ENCODE data around the gene SP6. TPM values are rescaled to one million over a fixed set of nuclear protein-coding genes. Genes with fewer than 3 reads are reported as not detected.

SP6 gene
- total and polyA plus RNA-seq, 4 donors = 0.03 to 0.09 (median 0.06) TPM

DNA sequence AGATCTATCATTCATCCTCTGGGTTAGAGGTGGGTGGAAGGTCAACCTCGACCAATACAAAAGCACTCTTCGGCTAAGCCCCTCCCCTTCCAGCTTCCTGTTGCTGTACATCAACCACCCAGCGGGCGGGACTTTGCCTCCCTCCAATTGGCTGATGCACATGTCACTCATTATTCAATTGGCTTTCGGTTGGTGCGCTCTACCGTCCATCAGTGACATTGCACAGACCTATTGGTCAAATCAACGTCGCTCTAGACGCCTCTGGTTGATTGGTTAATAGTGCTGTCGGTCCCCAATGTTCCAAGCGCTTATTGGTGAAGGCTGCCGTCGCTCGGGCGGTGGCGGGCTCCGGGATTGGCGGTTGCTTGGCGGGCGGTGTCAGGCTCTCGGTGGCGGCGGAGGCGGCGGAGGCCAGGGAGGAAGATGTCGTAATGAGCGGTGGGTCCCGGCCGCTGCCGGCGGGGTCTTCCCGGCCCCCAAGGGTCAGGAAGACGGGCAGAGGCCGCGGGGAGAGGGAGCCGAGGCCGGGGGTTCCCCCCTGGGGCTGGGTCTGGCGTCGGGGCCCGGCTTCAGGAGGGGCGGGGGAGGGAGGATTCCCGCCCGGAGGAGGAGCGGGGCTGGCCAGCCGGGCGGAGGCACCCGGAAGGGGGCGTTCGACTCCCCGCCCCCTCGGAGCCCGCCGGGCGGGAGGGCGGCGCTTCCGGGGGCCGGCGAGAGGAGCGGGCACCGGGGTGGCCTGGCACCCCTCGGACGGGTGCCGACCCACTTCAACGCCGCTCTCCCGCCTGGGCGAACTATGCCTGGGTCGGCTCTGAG, 45.1 kb upstream of the SP6 start, which contains the start of gene SP2:
TSS of gene SP2 (plus strand) at position 381 of the 816 bp plus-strand sequence. CDS start at position 432, 51 bp downstream.
- H3K27me3 ChIP-seq (ENCODE audit: control insufficient read depth in 4 of 4, insufficient read depth in 4 of 4, low read length in 3 of 4) = no peaks in the 10 kb centered on the region
- no peaks in the 10 kb centered on the region for H3K9me3 ChIP-seq (ENCODE audit: control insufficient read depth in 4 of 4, low read length in 3 of 4)
- H3K4me1 ChIP-seq (ENCODE audit: control insufficient read depth in 4 of 4, insufficient read depth in 4 of 4, low read length in 3 of 4) = peaks cover 3 to 24% (median 13%) of the 10 kb centered on the region in 4 donors
- peak within 1 kb of the TSS; percentile 89 to 94 for H3K27ac ChIP-seq (ENCODE audit: low read depth in 1 of 2, low read length in 2 of 2)
- no peak for TF ChIP-seq HNF4A (conservative IDR thresholded peaks at IDR 0.05)
- no peak for TF ChIP-seq JUND (IDR thresholded peaks at IDR 0.05)
- no peak for TF ChIP-seq EGR1 (IDR thresholded peaks at IDR 0.05; ENCODE audit: low read depth in 2 of 2)
- no peak for TF ChIP-seq MAX (IDR thresholded peaks at IDR 0.05)
- peak; percentile 95 for TF ChIP-seq ZBTB33 (IDR thresholded peaks at IDR 0.05)
- no peak for TF ChIP-seq FOXA1 (IDR thresholded peaks at IDR 0.05)
- no peak for TF ChIP-seq YY1 (IDR thresholded peaks at IDR 0.05)
- no peak for TF ChIP-seq RAD21 (IDR thresholded peaks at IDR 0.05)
- peak; percentile 81 to 90 for TF ChIP-seq RXRA (IDR thresholded peaks at IDR 0.05)
- TF ChIP-seq, protein P1, sequence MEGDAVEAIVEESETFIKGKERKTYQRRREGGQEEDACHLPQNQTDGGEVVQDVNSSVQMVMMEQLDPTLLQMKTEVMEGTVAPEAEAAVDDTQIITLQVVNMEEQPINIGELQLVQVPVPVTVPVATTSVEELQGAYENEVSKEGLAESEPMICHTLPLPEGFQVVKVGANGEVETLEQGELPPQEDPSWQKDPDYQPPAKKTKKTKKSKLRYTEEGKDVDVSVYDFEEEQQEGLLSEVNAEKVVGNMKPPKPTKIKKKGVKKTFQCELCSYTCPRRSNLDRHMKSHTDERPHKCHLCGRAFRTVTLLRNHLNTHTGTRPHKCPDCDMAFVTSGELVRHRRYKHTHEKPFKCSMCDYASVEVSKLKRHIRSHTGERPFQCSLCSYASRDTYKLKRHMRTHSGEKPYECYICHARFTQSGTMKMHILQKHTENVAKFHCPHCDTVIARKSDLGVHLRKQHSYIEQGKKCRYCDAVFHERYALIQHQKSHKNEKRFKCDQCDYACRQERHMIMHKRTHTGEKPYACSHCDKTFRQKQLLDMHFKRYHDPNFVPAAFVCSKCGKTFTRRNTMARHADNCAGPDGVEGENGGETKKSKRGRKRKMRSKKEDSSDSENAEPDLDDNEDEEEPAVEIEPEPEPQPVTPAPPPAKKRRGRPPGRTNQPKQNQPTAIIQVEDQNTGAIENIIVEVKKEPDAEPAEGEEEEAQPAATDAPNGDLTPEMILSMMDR (IDR thresholded peaks at IDR 0.05; ENCODE audit: low read depth, low read length, missing input control) = peak; percentile 6
- TF ChIP-seq SP1 (IDR thresholded peaks at IDR 0.05) = peak; percentile 100
- peak; percentile 100 for TF ChIP-seq NR2F2 (IDR thresholded peaks at IDR 0.05)
- TF ChIP-seq GABPA (IDR thresholded peaks at IDR 0.05 in 1 of 2, conservative IDR thresholded peaks at IDR 0.05 in 1 of 2) = peak; percentile 94 to 96
- peak within 1 kb of the TSS; percentile 90 to 97 for H3K9ac ChIP-seq (ENCODE audit: low read depth in 1 of 2, low read length in 2 of 2)
- peak within 1 kb of the TSS; percentile 78 to 87 (median 86) for H3K4me3 ChIP-seq (ENCODE audit: low read depth in 1 of 3, low read length in 3 of 3)
- DNase-seq (ENCODE audit: low spot score) = peak; percentile 100
- no peaks in the 10 kb centered on the region for H3K36me3 ChIP-seq (ENCODE audit: control insufficient read depth in 4 of 4, insufficient read depth in 3 of 4, low read depth in 1 of 4, low read length in 3 of 4)
- WGBS = under 1% methylated on average over 70 of the region's 70 CpGs

DNA sequence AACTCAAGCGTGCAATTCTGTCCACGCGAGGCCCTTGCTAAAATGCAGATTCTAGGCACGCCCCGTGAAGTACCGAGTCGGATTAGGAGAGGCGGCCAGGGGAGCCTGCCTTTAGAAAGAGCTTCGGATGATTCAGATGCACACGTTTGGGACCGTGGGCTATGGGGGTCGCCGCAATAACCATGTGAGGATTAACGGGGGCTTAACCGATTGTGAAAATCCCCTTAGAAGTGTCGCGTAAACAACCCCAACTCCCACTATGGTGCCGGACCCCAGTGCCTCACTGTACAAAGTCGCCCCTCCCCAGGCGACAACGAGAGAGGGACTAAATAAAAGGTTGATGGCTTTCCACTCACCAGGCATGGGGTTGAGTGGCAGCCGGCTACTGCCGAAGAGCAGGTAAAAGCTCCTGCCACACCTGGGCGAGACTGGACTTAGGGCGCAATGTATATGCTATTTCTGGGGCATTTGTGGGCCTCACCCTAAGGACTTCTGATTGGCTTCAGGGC, 44.4 kb upstream of the SP6 start:
- TF ChIP-seq ZBTB33 (IDR thresholded peaks at IDR 0.05) (no peak), REST (IDR thresholded peaks at IDR 0.05) (peak; percentile 87), EGR1 (IDR thresholded peaks at IDR 0.05; ENCODE audit: low read depth in 2 of 2) (no peak), SP1 (IDR thresholded peaks at IDR 0.05) (no peak), HNF4A (conservative IDR thresholded peaks at IDR 0.05) (peak; percentile 36 to 39), TAF1 (conservative IDR thresholded peaks at IDR 0.05) (peak; percentile 79), NR2F2 (IDR thresholded peaks at IDR 0.05) (no peak), FOXA2 (IDR thresholded peaks at IDR 0.05) (no peak), YY1 (IDR thresholded peaks at IDR 0.05) (no peak), MAX (IDR thresholded peaks at IDR 0.05) (no peak), HNF4G (IDR thresholded peaks at IDR 0.05) (no peak)
- TF ChIP-seq, protein P1 (IDR thresholded peaks at IDR 0.05; ENCODE audit: low read depth, low read length, missing input control) = peak; percentile 2

More for the DNA sequence above, 44.4 kb upstream of the SP6 start:
- Histone ChIP-seq H3K27ac (ENCODE audit: low read depth in 1 of 2, low read length in 2 of 2) (peak overlapping the region; percentile 70 to 76), H3K27me3 (ENCODE audit: control insufficient read depth in 4 of 4, insufficient read depth in 4 of 4, low read length in 3 of 4) (no peaks in the 10 kb centered on the region), H3K9me3 (ENCODE audit: control insufficient read depth in 4 of 4, low read length in 3 of 4) (no peaks in the 10 kb centered on the region), H3K4me1 (ENCODE audit: control insufficient read depth in 4 of 4, insufficient read depth in 4 of 4, low read length in 3 of 4) (peaks cover 3 to 24% (median 13%) of the 10 kb centered on the region in 4 donors), H3K4me3 (ENCODE audit: low read depth in 1 of 3, low read length in 3 of 3) (peak overlapping the region; percentile 78 to 85 (median 83)), H3K9ac (ENCODE audit: low read depth in 1 of 2, low read length in 2 of 2) (peak overlapping the region; percentile 76 to 92), H3K36me3 (ENCODE audit: control insufficient read depth in 4 of 4, insufficient read depth in 3 of 4, low read depth in 1 of 4, low read length in 3 of 4) (no peaks in the 10 kb centered on the region)
- WGBS = under 1% methylated on average over 25 of the region's 25 CpGs
- DNase-seq (ENCODE audit: low spot score) = no peak

Measured in liver (tissue), 9 donors.